ENCODE measurements around the gene MBOAT2. TPM values are rescaled to one million over a fixed set of nuclear protein-coding genes. Genes with fewer than 3 reads are reported as not detected.

Gene MBOAT2
- total RNA-seq, 1 donor from 2014 or later = 6.2 TPM

GRCh38 chr2:8860239-8860638 lies 143.2 kb downstream of the MBOAT2 start:
- no peak for DNase-seq (ENCODE audit: low read depth in 2 of 2)

- DNase-seq (ENCODE audit: low read depth in 2 of 2) = no peak
These were observed 144.6 kb downstream of the MBOAT2 start for GRCh38 chr2:8858910-8859309.

GRCh38 chr2:8858264-8858663 lies 145.2 kb downstream of the MBOAT2 start:
- DNase-seq (ENCODE audit: low read depth in 2 of 2) = no peak

- no peak for DNase-seq (ENCODE audit: low read depth in 2 of 2)
These were observed 145.8 kb downstream of the MBOAT2 start for GRCh38 chr2:8857709-8858108.

GRCh38 chr2:8856176-8856575 lies 147.3 kb downstream of the MBOAT2 start:
- no peak for DNase-seq (ENCODE audit: low read depth in 2 of 2)

- no peak for DNase-seq (ENCODE audit: low read depth in 2 of 2)
These were observed 148.5 kb downstream of the MBOAT2 start for GRCh38 chr2:8855010-8855409.

GRCh38 chr2:8853426-8853825 lies 150.1 kb downstream of the MBOAT2 start:
- DNase-seq (ENCODE audit: low read depth in 2 of 2) = no peak

- no peak for DNase-seq (ENCODE audit: low read depth in 2 of 2)
These were observed 151.5 kb downstream of the MBOAT2 start for GRCh38 chr2:8851811-8852560.

GRCh38 chr2:8850845-8851487 lies 152.5 kb downstream of the MBOAT2 start:
- no peak for DNase-seq (ENCODE audit: low read depth in 2 of 2)

GRCh38 chr2:8849327-8849726 lies 154.2 kb downstream of the MBOAT2 start:
- DNase-seq (ENCODE audit: low read depth in 2 of 2) = no peak

- no peak for DNase-seq (ENCODE audit: low read depth in 2 of 2)
These were observed 155.0 kb downstream of the MBOAT2 start for GRCh38 chr2:8848328-8849100.

GRCh38 chr2:8847400-8847799 lies 156.1 kb downstream of the MBOAT2 start:
- no peak for DNase-seq (ENCODE audit: low read depth in 2 of 2)

GRCh38 chr2:8841932-8842331 lies 161.6 kb downstream of the MBOAT2 start:
- DNase-seq (ENCODE audit: low read depth in 2 of 2) = no peak

GRCh38 chr2:8840475-8841091 lies 162.9 kb downstream of the MBOAT2 start:
- no peak for DNase-seq (ENCODE audit: low read depth in 2 of 2)

GRCh38 chr2:8839189-8839965 lies 164.1 kb downstream of the MBOAT2 start:
- DNase-seq (ENCODE audit: low read depth in 2 of 2) = no peak

- DNase-seq (ENCODE audit: low read depth in 2 of 2) = no peak
These were observed 165.7 kb downstream of the MBOAT2 start for GRCh38 chr2:8837795-8838140.

GRCh38 chr2:8836971-8837794 lies 166.3 kb downstream of the MBOAT2 start, which contains the start of gene KIDINS220:
TSS of gene KIDINS220 (minus strand) at chr2:8837613. CDS start at chr2:8827093, 10,520 bp downstream.
- peak; percentile 86 to 89 for DNase-seq (ENCODE audit: low read depth in 2 of 2)

GRCh38 chr2:8835279-8835678 lies 168.2 kb downstream of the MBOAT2 start:
- no peak for DNase-seq (ENCODE audit: low read depth in 2 of 2)

- DNase-seq (ENCODE audit: low read depth in 2 of 2) = no peak
These were observed 169.6 kb downstream of the MBOAT2 start for GRCh38 chr2:8833853-8834252.

- no peak for DNase-seq (ENCODE audit: low read depth in 2 of 2)
These were observed 172.0 kb downstream of the MBOAT2 start for GRCh38 chr2:8831516-8831915.
